ENCODE measurements around the gene GRIP2. TPM values are rescaled to one million over a fixed set of nuclear protein-coding genes. Genes with fewer than 3 reads are reported as not detected.

The GRIP2 gene
- polyA plus RNA-seq, 3 donors = not detected

DNA sequence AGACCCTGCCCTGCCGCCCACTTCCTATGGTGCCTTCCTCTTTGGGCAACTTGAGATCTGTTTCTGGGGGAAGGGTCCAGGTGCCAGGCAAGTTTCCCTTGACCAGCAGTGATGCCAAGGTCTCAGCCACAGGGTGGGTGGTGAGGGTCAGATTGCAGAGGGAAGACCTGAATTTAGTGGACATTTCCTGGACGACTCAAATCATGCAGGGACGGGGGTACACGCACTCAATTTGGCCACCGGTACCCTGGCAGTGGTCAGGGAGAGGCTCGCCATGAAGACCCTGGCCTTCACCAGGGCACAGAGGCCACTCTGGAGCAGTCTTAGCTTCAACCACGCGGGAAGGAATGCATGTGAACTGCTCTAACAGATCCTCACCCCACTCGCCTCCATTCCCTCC, 1.5 kb upstream of the GRIP2 start:
- Mint-ChIP-seq H3K4me3 (no peak overlapping the region), H3K27ac (no peak overlapping the region)
- WGBS (ENCODE audit: insufficient coverage) = 92% methylated on average over 9 of the region's 9 CpGs

DNA sequence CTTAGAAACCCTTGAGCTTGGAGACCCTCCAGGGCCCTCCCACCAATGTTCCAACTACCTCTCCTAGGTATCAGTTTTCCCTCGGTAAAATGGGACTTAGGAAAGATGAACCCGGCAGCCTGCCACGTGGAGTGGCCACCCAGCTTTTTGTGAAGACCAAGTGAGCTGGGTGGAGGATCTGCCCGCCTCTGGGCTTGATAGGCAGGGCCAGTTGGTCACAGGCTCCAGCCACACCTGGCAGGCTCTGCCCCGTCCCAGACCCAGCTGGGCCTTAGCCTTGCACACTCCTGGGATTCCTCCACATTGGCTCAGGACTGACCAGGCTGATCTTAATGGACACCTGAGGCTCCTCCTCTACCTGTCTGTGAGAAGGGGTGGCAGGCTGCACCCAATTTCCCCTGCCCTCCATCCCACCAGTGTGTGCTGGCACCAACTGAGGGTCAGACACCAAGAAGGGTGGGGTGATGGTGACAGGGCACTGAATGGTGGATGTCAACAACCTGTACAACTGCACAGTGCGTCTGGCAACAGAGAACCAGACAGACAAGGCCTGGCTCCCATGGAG, 761 bp upstream of the GRIP2 start:
- no peaks in the 10 kb centered on the region for H3K36me3 Mint-ChIP-seq
- H3K4me1 Mint-ChIP-seq = no peaks in the 10 kb centered on the region
- intact Hi-C loops (cut with micrococcal nuclease) = no loop called here
- H3K9ac ChIP-seq (ENCODE audit: insufficient read depth, low read length, poor library complexity, severe bottlenecking) = no peak overlapping the region
- DNase-seq = no peak
- no peak overlapping the region for H2AFZ ChIP-seq (ENCODE audit: insufficient read depth, low read depth, low read length, poor library complexity, severe bottlenecking)
- H3K4me1 ChIP-seq (ENCODE audit: control insufficient read depth in 1 of 2, insufficient read depth in 2 of 2, low read length in 2 of 2) = no peaks in the 10 kb centered on the region
- H3K27me3 Mint-ChIP-seq (ENCODE audit: low read depth in 3 of 3) = peaks cover 1 to 4% (median 4%) of the 10 kb centered on the region in 3 donors
- H3K27me3 ChIP-seq (ENCODE audit: control insufficient read depth in 2 of 2, insufficient read depth in 2 of 2, low read length in 2 of 2) = no peaks in the 10 kb centered on the region
- no peaks in the 10 kb centered on the region for H3K79me2 ChIP-seq (ENCODE audit: insufficient read depth, low read length)
- no peaks in the 10 kb centered on the region for H3K9me3 Mint-ChIP-seq
- H4K20me1 ChIP-seq (ENCODE audit: insufficient read depth, low read length) = no peaks in the 10 kb centered on the region
- no peaks in the 10 kb centered on the region for H3K36me3 ChIP-seq (replicated peaks in 1 of 2; ENCODE audit: control insufficient read depth in 1 of 2, insufficient read depth in 2 of 2, low read length in 2 of 2)
- H3K9me3 ChIP-seq (replicated peaks in 1 of 2; ENCODE audit: control insufficient read depth in 1 of 2, insufficient read depth in 1 of 2, low read length in 2 of 2) = no peaks in the 10 kb centered on the region
- no peak overlapping the region for H3K4me3 ChIP-seq (replicated peaks in 1 of 3; ENCODE audit: low read depth in 2 of 3, low read length in 3 of 3)
- 89% methylated on average over 4 of the region's 6 CpGs for WGBS (ENCODE audit: insufficient coverage)
- no peak overlapping the region for H3K4me2 ChIP-seq (replicated peaks; ENCODE audit: extremely low read depth, low read length, poor library complexity, severe bottlenecking)
- no peak overlapping the region for H3K27ac ChIP-seq (ENCODE audit: low read depth in 1 of 2, low read length in 2 of 2)
- no peak overlapping the region for H3K27ac Mint-ChIP-seq
- no peak overlapping the region for H3K4me3 Mint-ChIP-seq
- TF ChIP-seq CTCF (IDR thresholded peaks at IDR 0.05) = no peak

More for the DNA sequence above, 1.5 kb upstream of the GRIP2 start:
- Mint-ChIP-seq H3K4me1 (no peaks in the 10 kb centered on the region), H3K27me3 (ENCODE audit: low read depth in 3 of 3) (peaks cover 1 to 8% (median 4%) of the 10 kb centered on the region in 3 donors), H3K36me3 (no peaks in the 10 kb centered on the region), H3K9me3 (no peaks in the 10 kb centered on the region)
- Histone ChIP-seq H3K4me3 (replicated peaks in 1 of 3; ENCODE audit: low read depth in 2 of 3, low read length in 3 of 3) (no peak overlapping the region), H3K27me3 (ENCODE audit: control insufficient read depth in 2 of 2, insufficient read depth in 2 of 2, low read length in 2 of 2) (peaks cover 0 to 1% of the 10 kb centered on the region in 2 donors), H3K36me3 (replicated peaks in 1 of 2; ENCODE audit: control insufficient read depth in 1 of 2, insufficient read depth in 2 of 2, low read length in 2 of 2) (no peaks in the 10 kb centered on the region), H2AFZ (ENCODE audit: insufficient read depth, low read depth, low read length, poor library complexity, severe bottlenecking) (no peak overlapping the region), H3K27ac (ENCODE audit: low read depth in 1 of 2, low read length in 2 of 2) (no peak overlapping the region), H3K4me2 (replicated peaks; ENCODE audit: extremely low read depth, low read length, poor library complexity, severe bottlenecking) (no peak overlapping the region), H4K20me1 (ENCODE audit: insufficient read depth, low read length) (no peaks in the 10 kb centered on the region), H3K9me3 (replicated peaks in 1 of 2; ENCODE audit: control insufficient read depth in 1 of 2, insufficient read depth in 1 of 2, low read length in 2 of 2) (no peaks in the 10 kb centered on the region), H3K9ac (ENCODE audit: insufficient read depth, low read length, poor library complexity, severe bottlenecking) (no peak overlapping the region), H3K4me1 (ENCODE audit: control insufficient read depth in 1 of 2, insufficient read depth in 2 of 2, low read length in 2 of 2) (no peaks in the 10 kb centered on the region), H3K79me2 (ENCODE audit: insufficient read depth, low read length) (no peaks in the 10 kb centered on the region)
- DNase-seq = no peak
- intact Hi-C loops (cut with micrococcal nuclease) = no loop called here
- TF ChIP-seq CTCF (IDR thresholded peaks at IDR 0.05) = no peak

All from CD14-positive monocyte (primary cell).